GM21737 (cell line): ENCODE results near the gene ZNRF4.
"Not testable (repeated sequence)": the region's sequence is repeated elsewhere in the genome, so short reads cannot be mapped to it uniquely, and the experiment has no call there.

Experiments used
- ATAC-seq: cut with Tn5 transposase; IDR thresholded peaks from one replicate; pipeline ENCODE4 v1.9.1; 2021; ENCODE audit warnings: mild to moderate bottlenecking, moderate library complexity; ENCODE audit not compliant: unreplicated experiment

ZNRF4 gene

DNA sequence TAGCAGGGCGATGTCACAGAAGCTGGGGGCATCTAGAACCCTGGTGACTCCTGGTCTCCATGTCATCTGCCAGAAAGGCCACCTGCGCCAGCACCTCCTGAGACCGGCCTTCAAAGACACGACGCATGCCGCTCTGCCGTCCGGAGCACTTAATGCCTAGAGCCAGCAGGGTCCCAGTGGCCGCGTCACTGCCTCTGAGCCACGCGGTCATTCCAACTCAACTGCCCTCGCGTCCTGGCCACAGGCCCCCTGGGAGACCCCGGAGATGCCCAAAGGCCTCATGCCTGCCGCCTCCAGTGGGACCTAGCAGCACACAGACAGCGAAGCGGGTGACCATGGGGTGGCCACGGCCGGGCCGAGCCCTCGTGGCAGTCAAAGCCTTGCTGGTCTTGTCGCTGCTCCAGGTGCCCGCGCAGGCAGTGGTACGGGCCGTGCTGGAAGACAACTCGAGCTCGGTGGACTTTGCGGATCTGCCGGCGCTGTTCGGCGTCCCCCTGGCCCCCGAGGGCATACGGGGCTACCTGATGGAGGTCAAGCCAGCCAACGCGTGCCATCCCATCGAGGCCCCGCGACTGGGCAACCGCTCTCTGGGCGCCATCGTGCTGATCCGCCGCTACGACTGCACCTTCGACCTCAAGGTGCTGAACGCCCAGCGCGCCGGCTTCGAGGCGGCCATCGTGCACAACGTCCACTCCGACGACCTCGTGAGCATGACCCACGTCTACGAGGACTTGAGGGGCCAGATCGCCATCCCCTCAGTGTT, at the start of gene ZNRF4:
TSS of gene ZNRF4 (plus strand) at position 51 of the 763 bp plus-strand sequence. CDS start at position 126, 75 bp downstream.
- no peak for ATAC-seq

GRCh38 chr19:5406198-5406597, 49.0 kb upstream of the ZNRF4 start:
- ATAC-seq, result not testable (repeated sequence)

DNA sequence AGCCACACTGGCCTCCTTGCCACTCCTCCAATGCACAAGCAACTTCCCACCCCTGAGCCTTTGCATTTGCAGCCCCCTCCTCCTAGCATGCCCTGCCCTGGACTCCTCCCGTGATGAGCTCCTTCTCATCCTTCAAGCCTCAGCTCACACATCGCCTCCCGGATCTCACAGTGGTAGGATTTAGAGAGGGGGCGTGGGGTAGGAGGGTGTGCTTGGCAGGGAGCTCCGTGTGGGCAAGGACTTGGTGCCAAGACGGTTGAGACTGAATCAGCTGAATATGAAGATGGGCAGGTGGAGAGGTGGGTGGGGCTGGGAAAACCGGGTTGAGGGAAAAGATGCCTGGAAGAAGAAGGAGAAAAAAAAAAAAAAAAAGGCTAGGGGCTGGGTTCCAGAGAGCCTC, 48.4 kb upstream of the ZNRF4 start:
- ATAC-seq, result no peak

DNA sequence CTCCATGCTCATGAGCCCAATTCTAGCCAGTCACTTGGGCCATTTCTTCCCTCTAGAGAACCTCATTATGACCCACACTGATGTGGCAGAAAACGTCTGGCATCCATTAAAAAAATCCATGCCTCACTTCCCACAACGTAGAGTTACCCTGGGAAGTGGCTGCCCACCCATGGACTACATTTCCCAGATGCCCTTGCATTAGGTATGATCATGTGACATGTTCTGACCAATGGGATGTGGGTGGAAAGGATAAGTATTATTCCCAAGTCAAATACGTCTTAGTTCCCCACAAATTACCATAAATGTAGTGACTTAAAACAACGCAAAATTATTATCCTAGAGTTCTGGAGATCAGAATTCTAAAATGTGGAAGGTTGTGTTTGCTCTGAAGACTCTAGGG, 47.9 kb upstream of the ZNRF4 start:
- ATAC-seq, result no peak

DNA sequence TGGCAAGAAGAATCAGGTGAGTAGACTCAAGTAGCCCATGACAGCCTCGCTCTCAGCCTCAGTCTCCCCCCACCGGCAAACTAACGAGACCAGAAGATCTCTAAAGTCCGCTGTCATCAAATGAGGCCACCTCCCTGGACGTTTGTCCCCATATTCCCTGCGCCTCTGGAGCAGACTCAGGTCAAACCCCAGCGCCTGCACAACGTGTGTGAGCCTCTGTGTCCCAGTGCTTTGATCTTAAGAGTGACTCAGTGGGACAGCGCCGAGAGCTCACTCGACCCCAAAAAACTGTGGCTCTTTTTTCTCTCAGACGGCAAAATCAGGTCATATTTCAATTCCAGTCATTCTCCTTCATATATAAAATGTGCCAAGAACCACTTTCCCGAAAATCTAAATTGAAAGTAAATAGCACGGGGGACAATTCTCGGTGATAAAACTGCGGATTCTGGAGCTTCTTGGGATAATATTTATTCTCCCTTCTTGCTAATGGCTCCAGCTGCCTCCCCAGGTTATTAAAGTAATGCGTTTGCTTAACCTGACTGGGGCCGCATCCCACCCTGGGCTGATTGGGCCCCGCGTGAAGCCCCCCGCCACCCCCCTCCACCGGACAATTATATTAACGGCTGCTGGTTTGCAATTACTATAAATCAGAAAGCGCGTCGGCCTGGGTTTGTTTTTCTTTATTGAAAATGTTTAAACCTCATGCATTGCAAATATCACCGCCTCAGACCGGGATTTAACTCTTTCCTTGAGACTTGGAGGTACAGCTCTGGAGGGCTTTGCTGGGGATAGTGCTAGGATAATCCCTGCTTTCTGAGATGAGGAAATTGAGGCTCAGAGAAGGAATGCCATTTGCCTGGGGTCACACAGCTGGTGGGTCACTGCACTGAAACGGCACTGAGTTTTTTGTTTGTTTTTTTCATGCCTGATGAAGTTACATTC, 37.5 kb upstream of the ZNRF4 start:
- no peak for ATAC-seq

- no peak for ATAC-seq
Measured at GRCh38 chr19:5418677-5419076, 36.5 kb upstream of the ZNRF4 start.

DNA sequence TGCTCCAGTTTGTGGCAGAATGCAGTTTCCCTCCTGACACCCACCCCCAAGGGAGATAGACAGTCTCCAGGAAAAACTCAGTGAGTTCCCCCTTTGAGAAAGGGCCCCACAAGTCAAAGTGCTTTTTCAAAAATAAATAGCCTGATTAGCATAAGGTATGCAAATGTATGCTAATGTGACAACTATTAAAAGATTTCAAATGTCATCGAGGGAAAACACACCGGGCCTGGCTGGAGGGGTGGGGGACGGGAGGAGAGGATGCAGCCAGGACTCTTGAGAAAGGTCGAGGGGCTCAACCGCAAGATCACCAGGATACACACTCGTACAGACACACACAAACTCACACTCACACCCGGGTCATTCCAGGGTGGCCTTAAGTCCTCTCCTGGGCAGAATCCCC, 34.3 kb upstream of the ZNRF4 start:
- no peak for ATAC-seq

DNA sequence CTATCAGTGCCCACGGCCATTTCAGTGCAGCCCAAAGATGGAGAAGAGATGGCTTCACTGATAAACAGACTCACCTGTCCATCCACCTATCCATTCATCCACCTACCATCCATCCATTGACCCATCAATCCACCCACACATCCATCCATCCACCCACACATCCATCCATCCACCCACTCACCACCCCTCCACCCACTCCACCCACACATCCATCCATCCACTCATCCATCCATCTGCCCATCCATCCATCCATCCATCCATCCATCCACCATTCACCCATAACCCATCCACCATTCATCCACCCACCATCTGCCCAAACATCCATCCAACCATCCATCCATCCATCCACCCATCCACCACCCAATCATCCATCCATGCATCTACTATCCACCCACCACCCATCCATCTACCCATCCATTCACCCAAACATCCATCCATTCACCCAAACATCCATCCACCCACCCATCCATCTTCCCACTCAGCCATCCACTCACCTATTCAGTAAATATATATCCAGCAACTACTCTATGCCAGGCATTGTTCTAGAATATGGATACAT, 31.6 kb upstream of the ZNRF4 start:
- no peak for ATAC-seq

DNA sequence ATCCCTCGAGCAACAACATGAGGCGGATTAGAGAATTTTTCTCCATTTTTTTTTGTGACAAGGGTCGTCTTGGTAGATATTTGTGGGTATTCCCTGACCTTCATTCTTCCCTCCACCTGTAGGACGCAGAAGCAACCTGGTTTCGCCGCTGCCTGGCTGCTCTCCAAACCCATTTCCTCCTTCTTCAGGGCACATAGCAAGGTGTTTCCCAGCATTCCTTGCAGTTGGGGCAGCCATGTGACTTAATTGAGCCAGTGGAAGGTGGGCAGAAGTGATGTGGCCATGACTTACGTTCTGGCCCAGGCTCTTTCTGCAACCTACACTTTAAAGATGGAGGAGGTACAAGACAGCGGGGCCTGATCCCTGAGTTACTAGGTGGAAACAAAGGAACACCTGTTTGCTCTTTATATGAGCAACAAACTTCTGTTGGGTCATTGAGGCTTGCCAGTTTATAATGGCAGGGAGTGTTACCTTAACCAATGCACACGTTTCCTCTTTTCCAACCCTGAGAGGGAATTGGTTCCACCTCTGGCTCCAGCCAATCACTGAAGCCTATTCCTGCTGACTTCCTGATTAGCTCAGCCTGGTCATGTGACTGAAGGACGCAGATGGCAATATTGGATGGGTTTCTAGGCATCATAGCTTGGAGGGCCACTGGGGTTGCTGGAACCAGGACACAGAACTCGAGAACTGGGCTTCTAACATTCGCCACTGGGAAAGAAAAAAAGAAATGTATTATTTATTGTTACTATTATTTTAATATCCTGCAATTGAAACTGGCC, 30.8 kb upstream of the ZNRF4 start:
- no peak for ATAC-seq

GRCh38 chr19:5425260-5425659, 30.0 kb upstream of the ZNRF4 start:
- ATAC-seq, result no peak

DNA sequence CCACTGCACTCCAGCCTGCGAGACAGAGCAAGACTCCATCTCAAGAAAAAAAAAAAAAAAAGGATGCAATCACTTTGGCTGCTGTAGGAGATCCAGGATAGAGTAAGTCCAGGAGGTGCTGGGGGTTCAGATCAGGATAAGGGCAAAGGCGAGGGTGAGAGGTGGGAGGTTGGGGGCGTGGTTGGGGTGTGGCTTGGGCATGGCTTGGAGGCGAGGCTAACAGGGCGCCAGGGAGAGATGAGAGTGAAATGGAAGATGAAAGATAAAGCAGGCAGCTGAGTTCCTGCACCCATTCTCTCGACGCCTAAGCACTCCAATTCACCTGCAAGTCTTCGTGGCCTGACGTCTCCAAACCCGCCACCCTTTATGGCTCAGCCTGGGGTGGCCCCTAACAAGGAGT, 25.0 kb upstream of the ZNRF4 start:
- no peak for ATAC-seq

DNA sequence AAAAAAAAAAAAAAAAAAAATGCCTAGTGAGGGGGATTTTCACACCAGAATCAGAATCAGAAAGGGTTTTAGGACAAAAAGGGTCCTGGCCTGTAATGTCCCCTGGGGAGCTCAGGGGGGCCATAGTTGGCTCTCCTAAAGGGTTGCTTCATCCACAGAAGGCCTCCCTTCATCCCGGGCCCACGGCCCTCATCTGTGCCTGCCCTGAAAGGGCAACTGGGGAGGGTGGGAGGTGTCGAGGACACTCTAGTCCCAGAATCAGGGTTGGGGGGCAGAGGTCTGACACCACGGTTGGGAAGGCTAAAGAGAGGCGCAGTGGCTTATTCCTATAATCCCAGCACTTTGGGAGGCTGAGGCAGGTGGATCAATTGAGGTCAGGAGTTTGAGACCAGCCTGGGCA, 22.5 kb upstream of the ZNRF4 start:
- ATAC-seq, result no peak

DNA sequence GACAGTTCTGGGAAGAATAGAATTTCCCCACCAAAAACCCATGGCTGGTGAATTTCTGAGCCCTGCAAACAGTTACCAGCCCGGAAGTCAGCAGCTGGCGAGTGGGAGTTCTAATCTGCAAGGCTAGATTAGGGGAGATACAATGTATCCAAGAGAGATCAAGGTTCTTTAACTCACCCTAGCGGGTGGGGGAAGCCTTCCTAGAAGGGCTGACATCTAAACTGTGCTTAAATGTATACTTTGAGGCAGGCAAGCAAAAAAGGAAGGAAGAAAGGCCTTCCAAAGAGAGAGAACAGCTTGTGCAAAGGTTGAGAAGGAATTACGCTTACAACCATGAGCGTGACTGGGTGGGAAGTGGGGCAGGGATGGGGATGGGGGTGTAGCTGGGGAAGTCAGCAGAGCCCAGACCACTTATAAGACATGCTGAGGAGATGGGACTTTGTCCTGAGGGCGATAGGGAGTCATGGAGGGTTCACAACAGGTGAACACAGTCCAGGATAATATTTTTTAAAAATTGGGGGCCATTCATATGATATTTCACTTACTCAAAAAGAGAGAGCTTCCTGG, 20.8 kb upstream of the ZNRF4 start:
- ATAC-seq, result no peak

DNA sequence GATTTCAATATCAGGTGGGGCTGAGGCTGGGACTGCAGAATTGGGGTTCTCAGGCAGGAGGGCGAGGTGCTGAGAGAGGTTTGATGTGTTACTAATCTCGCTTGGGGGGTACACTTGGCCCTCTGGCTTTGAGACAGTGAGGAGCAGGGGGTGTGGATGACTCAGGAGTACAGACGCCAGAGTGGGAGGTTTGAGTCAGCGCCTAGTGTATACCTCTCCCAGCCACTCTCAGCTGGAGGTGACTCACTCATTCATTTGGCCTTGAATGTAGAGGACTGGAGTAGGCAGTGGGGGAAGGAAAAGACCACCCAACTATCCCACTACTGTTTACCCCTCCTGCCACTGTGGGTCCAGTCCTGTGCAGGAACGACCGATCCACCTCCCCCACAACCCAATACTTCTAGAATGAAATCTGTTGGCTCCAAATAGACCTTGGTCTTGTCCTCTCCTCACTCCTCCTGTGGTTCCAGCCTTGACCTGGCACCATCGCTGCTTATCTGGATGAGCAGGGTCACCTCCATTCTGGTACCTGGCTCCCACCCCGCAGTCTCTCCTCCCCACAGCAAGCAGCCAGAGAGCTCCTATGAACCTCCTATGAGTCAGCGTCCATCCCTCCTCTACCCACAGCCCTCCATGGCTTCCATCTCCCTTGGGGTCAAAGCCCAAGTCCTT, 20.1 kb upstream of the ZNRF4 start:
- ATAC-seq, result no peak

DNA sequence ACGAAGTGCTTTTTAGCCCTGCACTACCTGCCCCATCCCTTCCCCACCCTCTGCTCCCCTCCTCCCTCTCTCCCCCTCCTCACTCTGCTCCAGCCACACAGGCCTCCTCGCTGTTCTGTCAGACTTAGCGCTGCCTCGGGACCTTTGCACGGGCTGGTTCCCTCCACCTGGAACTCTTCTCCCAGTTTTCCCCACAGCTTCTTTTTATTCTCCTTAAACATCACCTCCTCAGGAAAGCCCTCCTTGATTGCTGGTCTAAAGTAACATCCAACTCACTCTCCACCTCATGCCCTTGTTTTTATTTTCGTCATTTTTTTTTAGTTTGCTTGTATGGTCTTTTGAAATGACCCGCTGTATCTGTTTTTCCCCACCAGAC, 19.6 kb upstream of the ZNRF4 start:
- ATAC-seq, result no peak

GRCh38 chr19:5436106-5436947, 18.9 kb upstream of the ZNRF4 start:
- no peak for ATAC-seq

GRCh38 chr19:5436948-5437306, 18.3 kb upstream of the ZNRF4 start:
- ATAC-seq, result no peak

DNA sequence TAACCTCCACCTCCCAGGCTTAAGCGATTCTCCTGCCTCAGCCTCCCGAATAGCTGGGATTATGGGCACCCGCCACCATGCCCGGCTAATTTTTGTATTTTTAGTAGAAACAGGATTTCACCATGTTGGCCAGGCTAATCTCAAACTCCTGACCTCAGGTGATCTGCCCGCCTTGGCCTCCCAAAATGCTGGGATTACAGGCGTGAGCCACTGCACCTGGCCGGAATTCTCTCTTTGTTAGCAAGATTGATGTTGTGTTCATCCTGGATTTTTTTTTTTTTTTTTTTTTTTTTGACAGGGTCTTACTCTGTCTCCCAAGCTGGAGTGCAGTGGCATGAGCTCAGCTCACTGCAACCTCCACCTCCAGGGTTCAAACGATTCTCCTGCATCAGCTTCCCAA, 16.5 kb upstream of the ZNRF4 start:
- ATAC-seq, result not testable (repeated sequence)

- ATAC-seq, result no peak
Measured at GRCh38 chr19:5439452-5439851, 15.8 kb upstream of the ZNRF4 start.
